GM23248 (cell line): Measurements from ENCODE around the gene MEGF6. TPM values are rescaled to one million over a fixed set of nuclear protein-coding genes. Genes with fewer than 3 reads are reported as not detected.
"Not testable (repeated sequence)": the region's sequence is repeated elsewhere in the genome, so short reads cannot be mapped to it uniquely, and the experiment has no call there.

Experiments used
- DNase-seq: peaks from one replicate; pipeline ENCODE4 v3.0.0-alpha.2; 2015
- H2AFZ ChIP-seq: fragments of 200-600 bp; sonication (generic); 2 replicates; pipeline ENCODE4 v1.6.1; 2016; ENCODE audit warnings: antibody characterized with exemption
- H3F3A ChIP-seq: fragments of 200-600 bp; sonication (generic); 2 replicates; pipeline ENCODE4 v1.6.1; 2016; ENCODE audit warnings: mild to moderate bottlenecking, antibody characterized with exemption, mixed run types; ENCODE audit not compliant: insufficient read depth
- H3K27ac ChIP-seq: fragments of 200-600 bp; sonication (generic); 2 replicates; pipeline ENCODE4 v1.5.1; 2016; ENCODE audit warnings: mild to moderate bottlenecking
- H3K27me3 ChIP-seq: fragments of 200-600 bp; sonication (generic); replicated peaks from 2 replicates; pipeline ENCODE4 v1.6.1; 2016; ENCODE audit warnings: mild to moderate bottlenecking; ENCODE audit not compliant: insufficient read depth
- H3K36me3 ChIP-seq: fragments of 200-600 bp; sonication (generic); 2 replicates; pipeline ENCODE4 v1.6.1; 2016; ENCODE audit warnings: low read depth, mild to moderate bottlenecking
- H3K4me1 ChIP-seq: fragments of 200-600 bp; sonication (generic); 2 replicates; pipeline ENCODE4 v1.6.1; 2016; ENCODE audit warnings: mild to moderate bottlenecking; ENCODE audit not compliant: insufficient read depth
- H3K4me2 ChIP-seq: fragments of 200-600 bp; sonication (generic); one replicate; pipeline ENCODE4 v1.6.1; 2016; ENCODE audit warnings: mild to moderate bottlenecking; ENCODE audit not compliant: unreplicated experiment
- H3K4me3 ChIP-seq: fragments of 200-600 bp; sonication (generic); 2 replicates; pipeline ENCODE4 v1.5.1; 2016; ENCODE audit warnings: mild to moderate bottlenecking
- H3K79me2 ChIP-seq: fragments of 200-600 bp; sonication (generic); 2 replicates; pipeline ENCODE4 v1.6.1; 2016; ENCODE audit warnings: mild to moderate bottlenecking; ENCODE audit not compliant: insufficient read depth
- H3K9ac ChIP-seq: fragments of 200-600 bp; sonication (generic); 2 replicates; pipeline ENCODE4 v1.6.1; 2016; ENCODE audit warnings: mild to moderate bottlenecking
- H3K9me2 ChIP-seq: fragments of 200-600 bp; sonication (generic); 2 replicates; pipeline ENCODE4 v1.6.1; 2016; ENCODE audit warnings: mixed run types, mild to moderate bottlenecking, moderate library complexity; ENCODE audit not compliant: insufficient read depth
- H3K9me3 ChIP-seq: fragments of 200-600 bp; sonication (generic); one replicate; pipeline ENCODE4 v1.6.1; 2017; ENCODE audit warnings: low read depth
- H4K20me1 ChIP-seq: fragments of 200-600 bp; sonication (generic); 2 replicates; pipeline ENCODE4 v1.6.0; 2016; ENCODE audit not compliant: insufficient read depth
- EZH2 ChIP-seq: fragments of 200-600 bp; sonication (generic); IDR thresholded peaks from 2 replicates; pipeline ENCODE4 v1.6.1; 2018; ENCODE audit warnings: antibody characterized with exemption, mild to moderate bottlenecking; ENCODE audit not compliant: insufficient read depth, poor library complexity, severe bottlenecking
- EZH2phosphoT487 ChIP-seq: fragments of 200-600 bp; sonication (generic); IDR thresholded peaks from 2 replicates; pipeline ENCODE4 v1.6.1; 2018; ENCODE audit warnings: antibody characterized with exemption, moderate library complexity, mild to moderate bottlenecking, low read depth; ENCODE audit not compliant: insufficient read depth
- WGBS, 2 experiments: methylation state at CpG; one replicate each; pipeline ENCODE4 v1.1.6; 2015 to 2017; ENCODE audit warnings: low lambda C conversion rate in 2 of 2, low coverage in 1 of 2; ENCODE audit errors: missing lambda C conversion rate in 2 of 2; 5-methylcytosine and 5-hydroxymethylcytosine counted together
- in situ Hi-C: fragments of 300-500 bp; cut with MboI; formaldehyde crosslinking; loops from 2 replicates; pipeline ENCODE4 v1.15.0; 2020
- polyA plus RNA-seq: library from polyadenylated mRNA; unstranded; fragments of >200 nt; fragmentation: Nextera tagmentation; extraction: Ambion mirVana; gene quantifications from 2 replicates; pipeline ENCODE4 v1.2.1, GENCODE V29; 2016
- total RNA-seq: library from RNA; depleted of rRNA; stranded (reverse); fragments of >200 nt; shearing (Covaris generic); gene quantifications from 2 replicates; pipeline ENCODE4 v1.2.3, GENCODE V29; 2014

The MEGF6 gene
- total and polyA plus RNA-seq, 2 experiments from 2014 or later, result 37.9 to 108 TPM

DNA sequence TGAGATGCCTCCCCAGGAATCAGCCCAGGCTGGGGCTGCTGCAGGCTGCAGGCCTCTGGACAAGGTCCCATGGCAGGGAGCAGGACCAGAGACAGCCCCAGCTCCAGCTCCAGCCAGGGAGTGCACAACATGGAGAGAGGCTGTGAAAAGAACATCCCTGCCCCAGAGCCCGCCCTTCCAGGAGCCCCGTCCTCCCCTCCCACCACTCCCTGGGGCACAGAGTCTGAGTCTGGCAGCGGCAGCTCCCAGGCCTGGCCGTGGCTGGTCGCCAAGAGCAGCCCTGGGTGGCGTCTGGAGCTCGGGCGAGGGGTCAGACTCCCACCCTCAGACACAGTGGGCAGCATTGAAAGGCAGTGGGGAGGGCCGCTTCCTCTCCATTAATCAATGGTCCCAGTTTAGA lies 37.8 kb downstream of the MEGF6 start:
- Histone ChIP-seq H3K4me1 (no peaks in the 10 kb centered on the region), H3K27ac (no peak overlapping the region), H3K4me3 (no peak overlapping the region), H3K27me3 (no peaks in the 10 kb centered on the region), H4K20me1 (no peaks in the 10 kb centered on the region), H3K79me2 (no peaks in the 10 kb centered on the region), H3K4me2 (no peak overlapping the region), H3K9me2 (no peaks in the 10 kb centered on the region), H3F3A (no peaks in the 10 kb centered on the region), H3K9me3 (no peaks in the 10 kb centered on the region), H2AFZ (no peak overlapping the region), H3K36me3 (no peaks in the 10 kb centered on the region), H3K9ac (no peak overlapping the region)
- TF ChIP-seq EZH2, result no peak
- no peak for TF ChIP-seq EZH2phosphoT487
- 40 to 50% methylated on average over 8 to 9 of the region's 9 CpGs for WGBS, 2 experiments
- in situ Hi-C loops, result no loop called here
- no peak for DNase-seq

- H3K9me3 ChIP-seq, H3K36me3 ChIP-seq, H3K4me2 ChIP-seq, H3K79me2 ChIP-seq, H3K4me1 ChIP-seq, DNase-seq, H3K27ac ChIP-seq, in situ Hi-C loops, H2AFZ ChIP-seq, H3F3A ChIP-seq, H3K9ac ChIP-seq, H4K20me1 ChIP-seq, H3K4me3 ChIP-seq, H3K9me2 ChIP-seq, H3K27me3 ChIP-seq: not testable (repeated sequence)
- WGBS, 2 experiments, result 40 to 62% methylated on average over 1 of the region's 1 CpG
Measured at GRCh38 chr1:3572638-3573037, 38.7 kb downstream of the MEGF6 start.

DNA sequence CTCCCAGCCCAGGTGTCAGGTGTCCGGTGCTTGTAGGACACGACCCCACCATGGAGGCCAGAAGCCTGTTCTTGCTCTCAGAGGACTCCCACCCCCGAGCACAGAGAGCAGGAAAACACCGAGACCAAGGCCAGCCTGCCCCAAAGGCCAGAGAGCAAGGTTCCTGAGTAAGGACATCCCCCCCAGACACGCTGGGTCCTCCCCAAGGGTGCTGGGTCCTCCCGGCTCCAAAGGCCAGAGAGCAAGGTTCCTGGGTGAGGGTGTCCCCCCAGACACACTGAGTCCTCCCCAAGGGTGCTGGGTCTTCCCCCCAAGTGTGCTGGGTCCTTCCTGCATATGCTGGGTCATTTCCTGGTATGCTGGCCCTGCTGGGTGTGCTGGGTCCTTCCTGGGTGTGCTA lies 40.0 kb downstream of the MEGF6 start:
- DNase-seq, result no peak
- Histone ChIP-seq H3K27ac (no peak overlapping the region), H3K27me3 (no peaks in the 10 kb centered on the region), H3K4me1 (no peaks in the 10 kb centered on the region), H3K79me2 (no peaks in the 10 kb centered on the region), H3K9ac (no peak overlapping the region), H2AFZ (no peak overlapping the region), H3F3A (no peaks in the 10 kb centered on the region), H4K20me1 (no peaks in the 10 kb centered on the region), H3K4me2 (no peak overlapping the region), H3K36me3 (no peaks in the 10 kb centered on the region), H3K4me3 (no peak overlapping the region), H3K9me3 (no peaks in the 10 kb centered on the region), H3K9me2 (no peaks in the 10 kb centered on the region)
- in situ Hi-C loops, result no loop called here
- 37 to 59% methylated on average over 5 to 6 of the region's 6 CpGs for WGBS, 2 experiments
- TF ChIP-seq EZH2 (no peak), EZH2phosphoT487 (no peak)

DNA sequence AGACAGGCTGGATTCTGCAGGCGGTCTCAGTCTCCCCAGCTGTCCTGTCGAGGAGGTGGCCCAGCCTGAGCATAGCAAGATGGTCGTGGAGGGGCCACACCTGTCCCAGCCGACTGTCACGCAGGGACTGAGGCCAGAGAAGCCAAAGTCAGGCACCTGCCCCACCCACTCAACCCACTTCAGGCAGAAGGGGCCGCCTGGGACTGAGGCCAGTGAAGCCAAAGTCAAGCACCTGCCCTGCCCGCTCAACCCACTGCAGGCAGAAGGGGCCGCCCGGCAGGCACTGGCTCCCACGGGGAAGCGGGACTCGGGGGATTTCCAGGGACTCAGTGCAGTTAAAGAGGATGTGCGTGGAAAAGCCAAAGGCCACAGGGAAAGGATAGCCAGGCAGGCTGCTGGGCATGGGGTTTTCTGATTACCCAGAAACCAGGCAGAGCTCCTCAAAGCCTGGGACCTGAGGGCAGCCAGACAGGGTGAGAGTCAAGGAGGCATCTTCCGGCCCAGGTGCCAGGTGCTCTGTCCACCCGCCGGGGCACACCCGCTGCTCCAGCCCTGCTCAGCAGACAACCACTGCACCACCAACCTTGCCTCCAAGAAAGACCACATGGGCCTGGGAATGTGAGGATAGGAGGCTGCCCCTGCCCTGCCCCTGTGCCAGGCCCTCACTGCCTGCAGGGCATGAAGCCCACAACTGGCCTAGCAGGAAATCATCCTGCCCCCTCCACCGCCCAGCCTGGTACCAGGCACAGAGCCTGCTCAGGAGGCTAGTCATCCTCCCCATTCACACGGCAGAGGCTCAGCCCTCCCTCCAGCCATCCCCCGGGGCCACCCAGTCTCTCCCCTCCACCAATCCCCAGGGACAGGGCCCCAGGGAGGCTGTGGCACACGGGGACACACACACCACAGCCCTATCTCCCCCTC lies 41.0 kb downstream of the MEGF6 start:
- Histone ChIP-seq H3K4me2 (no peak overlapping the region), H3K4me1 (no peaks in the 10 kb centered on the region), H3K9me2 (no peaks in the 10 kb centered on the region), H3F3A (no peaks in the 10 kb centered on the region), H4K20me1 (no peaks in the 10 kb centered on the region), H3K4me3 (no peak overlapping the region), H3K36me3 (no peaks in the 10 kb centered on the region), H3K79me2 (no peaks in the 10 kb centered on the region), H3K9me3 (no peaks in the 10 kb centered on the region), H2AFZ (no peak overlapping the region), H3K27me3 (no peaks in the 10 kb centered on the region), H3K27ac (no peak overlapping the region), H3K9ac (no peak overlapping the region)
- DNase-seq, result no peak
- WGBS, 2 experiments, result 64 to 72% methylated on average over 21 of the region's 21 CpGs
- TF ChIP-seq EZH2, result no peak
- TF ChIP-seq EZH2phosphoT487, result no peak
- in situ Hi-C loops, result no loop called here
